Tibial nerve (tissue), 4 donors: ENCODE measurements around the gene PHEX. TPM values are rescaled to one million over a fixed set of nuclear protein-coding genes. Genes with fewer than 3 reads are reported as not detected.
A peak's percentile ranks its signal among the peaks of the same experiment; 100 is the strongest.

Source experiments
- DNase-seq, 2 donors: peaks; one replicate each; pipeline ENCODE4 v3.0.0-alpha.2; 2019; ENCODE audit warnings: low spot score in 2 of 2
- H3K27ac ChIP-seq, 4 donors: fragments of 200-600 bp; sonication (generic) in 3 of 4; one replicate each; pipeline ENCODE4 v1.5.1; 2017 to 2019; ENCODE audit warnings: mild to moderate bottlenecking in 1 of 4
- H3K27me3 ChIP-seq, 2 donors: fragments of 200-600 bp; sonication (generic) in 1 of 2; one replicate each; pipeline versions ENCODE4 v1.5.1 to v1.6.0; 2017 to 2019
- H3K36me3 ChIP-seq, 3 donors: fragments of 200-600 bp; sonication (generic); one replicate each; pipeline ENCODE4 v1.5.1; 2018 to 2019
- H3K4me1 ChIP-seq, 4 donors: fragments of 200-600 bp; sonication (generic) in 3 of 4; one replicate each; pipeline ENCODE4 v1.5.1; 2017 to 2019
- H3K4me3 ChIP-seq, 4 donors: fragments of 200-600 bp; sonication (generic) in 3 of 4; one replicate each; pipeline ENCODE4 v1.5.1; 2017 to 2019; ENCODE audit warnings: mild to moderate bottlenecking in 1 of 4, moderate library complexity in 1 of 4
- H3K9me3 ChIP-seq, 4 donors: fragments of 200-600 bp; sonication (generic) in 3 of 4; one replicate each; pipeline ENCODE4 v1.5.1; 2017 to 2019
- EP300 ChIP-seq, 2 donors: sonication (generic); formaldehyde crosslinking; IDR thresholded peaks; one replicate each; pipeline ENCODE4 v1.6.1; 2017; ENCODE audit warnings: antibody characterized with exemption in 2 of 2, mild to moderate bottlenecking in 1 of 2
- POLR2A ChIP-seq, 2 donors: fragments of 450-650 bp; IDR thresholded peaks; one replicate each; pipeline ENCODE4 v1.6.1; 2017; ENCODE audit warnings: antibody characterized with exemption in 2 of 2, mild to moderate bottlenecking in 2 of 2, moderate library complexity in 2 of 2
- WGBS, 2 donors: methylation state at CpG; one replicate each; pipeline ENCODE4 v1.1.5; 2018; 5-methylcytosine and 5-hydroxymethylcytosine counted together
- total RNA-seq, 4 donors: library from RNA; depleted of rRNA; stranded (reverse); fragments of >200 nt; gene quantifications; one replicate each; pipeline ENCODE4 v1.1.0, GENCODE V29; 2016
- TF ChIP-seq, protein P1 (sequence below), 5 experiments: fragments of 200-600 bp in 3 of 5; fragments of 450-650 bp in 2 of 5; sonication (generic) in 3 of 5; IDR thresholded peaks; one replicate each; pipeline ENCODE4 v1.5.1; 2016 to 2019; ENCODE audit warnings: antibody characterized with exemption in 5 of 5, mild to moderate bottlenecking in 3 of 5, moderate library complexity in 2 of 5

PHEX gene
- total RNA-seq, 4 donors from 2014 or later: under 0.01 TPM; not detected in 2

DNA sequence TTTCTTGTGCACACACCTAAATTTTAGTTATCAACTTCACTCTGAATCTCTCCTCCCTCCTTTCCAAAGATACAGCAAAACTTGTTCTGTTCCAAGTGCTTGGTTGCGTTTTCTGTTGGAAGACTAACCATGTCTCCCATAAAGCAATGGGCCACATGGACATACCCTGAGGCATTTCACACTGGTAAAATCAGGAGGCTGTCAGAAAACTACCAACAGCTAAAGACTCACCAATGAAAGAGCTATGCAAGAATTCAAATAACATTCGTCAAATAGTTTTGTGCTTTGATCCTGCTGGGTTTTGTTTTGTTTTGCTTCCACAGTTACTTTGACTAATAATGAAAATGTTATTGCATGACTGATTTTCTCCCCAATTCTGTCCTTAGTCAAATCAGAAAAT is 46.0 kb downstream of the PHEX start:
- TF ChIP-seq POLR2A (IDR thresholded peaks at IDR 0.05) (no peak), EP300 (IDR thresholded peaks at IDR 0.05) (no peak)
- TF ChIP-seq, protein P1, sequence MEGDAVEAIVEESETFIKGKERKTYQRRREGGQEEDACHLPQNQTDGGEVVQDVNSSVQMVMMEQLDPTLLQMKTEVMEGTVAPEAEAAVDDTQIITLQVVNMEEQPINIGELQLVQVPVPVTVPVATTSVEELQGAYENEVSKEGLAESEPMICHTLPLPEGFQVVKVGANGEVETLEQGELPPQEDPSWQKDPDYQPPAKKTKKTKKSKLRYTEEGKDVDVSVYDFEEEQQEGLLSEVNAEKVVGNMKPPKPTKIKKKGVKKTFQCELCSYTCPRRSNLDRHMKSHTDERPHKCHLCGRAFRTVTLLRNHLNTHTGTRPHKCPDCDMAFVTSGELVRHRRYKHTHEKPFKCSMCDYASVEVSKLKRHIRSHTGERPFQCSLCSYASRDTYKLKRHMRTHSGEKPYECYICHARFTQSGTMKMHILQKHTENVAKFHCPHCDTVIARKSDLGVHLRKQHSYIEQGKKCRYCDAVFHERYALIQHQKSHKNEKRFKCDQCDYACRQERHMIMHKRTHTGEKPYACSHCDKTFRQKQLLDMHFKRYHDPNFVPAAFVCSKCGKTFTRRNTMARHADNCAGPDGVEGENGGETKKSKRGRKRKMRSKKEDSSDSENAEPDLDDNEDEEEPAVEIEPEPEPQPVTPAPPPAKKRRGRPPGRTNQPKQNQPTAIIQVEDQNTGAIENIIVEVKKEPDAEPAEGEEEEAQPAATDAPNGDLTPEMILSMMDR (IDR thresholded peaks at IDR 0.05): no peak
- WGBS, 2 donors: 87 to 94% methylated on average over 2 of the region's 2 CpGs
- Histone ChIP-seq H3K27ac (no peak overlapping the region), H3K9me3 (no peaks in the 10 kb centered on the region), H3K27me3 (peaks cover 0 to 2% of the 10 kb centered on the region in 2 donors), H3K4me1 (no peaks in the 10 kb centered on the region), H3K4me3 (no peak overlapping the region), H3K36me3 (no peaks in the 10 kb centered on the region)
- DNase-seq: no peak

DNA sequence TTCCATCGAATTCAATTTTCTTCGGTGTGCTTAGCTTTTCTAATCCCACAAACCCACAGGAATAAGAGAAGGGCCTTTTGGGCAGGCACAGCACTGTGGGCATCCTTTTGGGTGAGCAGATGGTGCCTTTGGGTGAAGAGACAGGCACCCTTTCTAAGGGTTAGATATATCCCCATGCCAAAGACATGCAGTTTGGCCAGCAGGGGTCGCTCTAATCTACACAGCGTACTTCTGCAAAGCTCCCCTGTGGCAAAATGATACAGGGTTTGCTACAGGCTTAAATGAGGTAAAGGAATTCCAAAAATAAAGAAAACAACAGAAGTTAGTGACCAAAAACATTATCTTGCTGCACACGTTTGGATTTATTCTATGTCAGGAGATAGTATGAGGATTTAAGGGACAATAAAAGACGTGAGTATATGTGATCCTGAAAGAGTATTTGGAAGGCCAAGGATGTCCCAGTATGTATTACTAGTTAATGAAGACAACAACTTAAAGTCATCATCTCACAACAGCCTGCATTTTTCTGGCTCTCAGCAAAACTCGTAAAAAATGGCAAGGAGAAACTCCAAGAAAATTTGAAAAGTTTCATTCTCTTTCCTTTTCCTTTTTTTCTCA is 49.5 kb downstream of the PHEX start:
- Histone ChIP-seq H3K4me3 (no peak overlapping the region), H3K36me3 (no peaks in the 10 kb centered on the region), H3K27me3 (no peaks in the 10 kb centered on the region), H3K4me1 (no peaks in the 10 kb centered on the region), H3K27ac (no peak overlapping the region), H3K9me3 (no peaks in the 10 kb centered on the region)
- TF ChIP-seq, protein P1 (IDR thresholded peaks at IDR 0.05): peak; percentile 20 to 53 (median 35)
- no peak for TF ChIP-seq EP300 (IDR thresholded peaks at IDR 0.05)
- DNase-seq: peak; percentile 30 to 48
- 33 to 52% methylated on average over 7 of the region's 7 CpGs for WGBS, 2 donors

DNA sequence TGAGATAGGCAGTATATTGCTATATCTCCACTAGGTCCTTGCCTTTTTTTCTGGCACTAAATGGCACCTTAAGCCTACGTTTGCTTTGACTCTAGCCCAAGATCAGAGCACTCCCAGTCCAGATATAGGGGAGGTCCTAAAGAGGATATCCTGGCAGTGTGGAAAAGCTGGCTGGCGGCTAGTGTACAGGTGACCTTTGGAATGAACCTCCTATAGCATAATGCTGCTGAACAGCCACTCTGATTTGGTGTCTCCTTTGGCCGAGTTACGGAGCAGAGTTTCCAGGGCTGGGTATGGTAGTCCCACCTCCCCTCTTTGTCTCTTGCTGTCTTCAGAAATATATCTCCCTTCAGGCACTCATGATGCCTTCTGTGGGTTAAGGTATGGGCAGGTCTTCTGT is 53.9 kb downstream of the PHEX start:
- no peak for DNase-seq
- Histone ChIP-seq H3K27ac (no peak overlapping the region), H3K27me3 (no peaks in the 10 kb centered on the region), H3K9me3 (no peaks in the 10 kb centered on the region), H3K36me3 (no peaks in the 10 kb centered on the region), H3K4me3 (no peak overlapping the region), H3K4me1 (no peaks in the 10 kb centered on the region)
- WGBS, 2 donors: 88 to 92% methylated on average over 4 of the region's 4 CpGs
- TF ChIP-seq, protein P1 (IDR thresholded peaks at IDR 0.05): no peak
- TF ChIP-seq POLR2A (IDR thresholded peaks at IDR 0.05) (no peak), EP300 (IDR thresholded peaks at IDR 0.05) (no peak)

DNA sequence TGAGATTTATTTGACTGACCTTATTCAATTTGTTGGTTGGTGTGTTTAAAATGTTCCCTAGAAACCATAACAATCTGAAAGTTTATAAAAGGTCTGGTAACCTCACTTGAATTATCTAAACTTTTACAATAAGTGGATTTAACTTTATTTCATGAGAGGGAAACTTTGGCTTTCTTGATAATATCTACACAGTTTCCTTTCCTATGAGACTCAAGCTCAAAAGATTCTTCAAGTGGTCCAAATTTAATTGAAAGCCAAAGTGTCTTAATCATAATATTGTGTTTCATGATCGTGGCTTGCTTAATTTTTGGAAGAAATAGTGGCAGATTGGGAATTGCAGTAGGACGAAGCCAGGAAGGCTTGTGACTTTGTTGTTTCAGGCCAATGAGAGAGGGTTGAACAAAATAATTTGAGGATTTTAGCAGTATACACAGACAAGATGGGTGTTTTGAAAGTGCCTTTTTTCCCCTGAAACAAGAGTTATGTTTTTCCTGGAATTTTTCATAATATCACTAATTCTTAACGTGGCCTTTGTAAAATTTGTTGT is 55.0 kb downstream of the PHEX start:
- Histone ChIP-seq H3K4me1 (no peaks in the 10 kb centered on the region), H3K9me3 (no peaks in the 10 kb centered on the region), H3K27me3 (no peaks in the 10 kb centered on the region), H3K36me3 (no peaks in the 10 kb centered on the region), H3K27ac (no peak overlapping the region), H3K4me3 (no peak overlapping the region)
- 50 to 55% methylated on average over 3 of the region's 3 CpGs for WGBS, 2 donors
- TF ChIP-seq EP300 (IDR thresholded peaks at IDR 0.05) (peak in 1 of 2 donors; percentile 41), POLR2A (IDR thresholded peaks at IDR 0.05) (no peak)
- TF ChIP-seq, protein P1 (IDR thresholded peaks at IDR 0.05): no peak
- no peak for DNase-seq

DNA sequence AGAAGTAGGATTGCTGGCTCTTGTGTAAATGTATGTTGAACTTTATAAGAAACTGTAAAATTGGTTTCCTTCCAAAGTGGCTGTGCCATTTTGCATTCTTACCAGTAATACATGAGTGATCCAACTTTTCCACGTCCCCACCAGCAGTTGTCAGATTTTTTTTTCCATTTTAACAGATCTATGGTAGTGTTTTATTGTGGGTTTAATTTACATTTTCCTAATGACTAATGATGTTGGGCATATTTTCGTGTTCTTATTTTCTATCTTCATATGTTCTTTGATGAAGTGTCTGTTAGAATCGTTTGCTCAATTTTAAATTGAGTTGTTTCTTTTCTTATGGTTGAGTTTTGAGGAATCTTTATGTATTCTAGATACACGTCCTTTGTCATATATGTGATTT is 56.2 kb downstream of the PHEX start:
- Histone ChIP-seq H3K9me3 (no peaks in the 10 kb centered on the region), H3K27ac (no peak overlapping the region), H3K4me3 (no peak overlapping the region), H3K4me1 (no peaks in the 10 kb centered on the region), H3K36me3 (no peaks in the 10 kb centered on the region), H3K27me3 (no peaks in the 10 kb centered on the region)
- no peak for DNase-seq
- 69 to 91% methylated on average over 4 of the region's 4 CpGs for WGBS, 2 donors
- TF ChIP-seq POLR2A (IDR thresholded peaks at IDR 0.05): no peak
- TF ChIP-seq, protein P1 (IDR thresholded peaks at IDR 0.05): no peak
- TF ChIP-seq EP300 (IDR thresholded peaks at IDR 0.05): no peak
